ENCODE measurements around the gene PNRC1.
A peak's percentile ranks its signal among the peaks of the same experiment; 100 is the strongest.
"Not testable (repeated sequence)": the region's sequence is repeated elsewhere in the genome, so short reads cannot be mapped to it uniquely, and the experiment has no call there.

Gene PNRC1

GRCh38 chr6:89063881-89064280 is 16.7 kb upstream of the PNRC1 start:
- DNase-seq: no peak

- not testable (repeated sequence) for DNase-seq
These were observed 15.6 kb upstream of the PNRC1 start for GRCh38 chr6:89064931-89065330.

GRCh38 chr6:89066121-89066520 is 14.4 kb upstream of the PNRC1 start:
- not testable (repeated sequence) for DNase-seq

GRCh38 chr6:89066940-89067646 is 13.5 kb upstream of the PNRC1 start:
- no peak for DNase-seq

GRCh38 chr6:89067796-89068195 is 12.8 kb upstream of the PNRC1 start:
- no peak for DNase-seq

- DNase-seq: no peak
These were observed 11.9 kb upstream of the PNRC1 start for GRCh38 chr6:89068695-89069094.

GRCh38 chr6:89069536-89070163 is 10.9 kb upstream of the PNRC1 start:
- no peak for DNase-seq

- no peak for DNase-seq
These were observed 9.5 kb upstream of the PNRC1 start for GRCh38 chr6:89071036-89071435.

- DNase-seq: no peak
These were observed 7.4 kb upstream of the PNRC1 start for GRCh38 chr6:89073014-89073620.

GRCh38 chr6:89073840-89074239 is 6.7 kb upstream of the PNRC1 start:
- DNase-seq: no peak

GRCh38 chr6:89079511-89080234 is 878 bp upstream of the PNRC1 start:
- peak; percentile 59 for DNase-seq

GRCh38 chr6:89081129-89081422 is 525 bp downstream of the PNRC1 start:
- no peak for DNase-seq

- DNase-seq: peak; percentile 97
These were observed 1.1 kb downstream of the PNRC1 start for GRCh38 chr6:89081423-89082322.

GRCh38 chr6:89082486-89082891 is 1.9 kb downstream of the PNRC1 start:
- no peak for DNase-seq

- no peak for DNase-seq
These were observed 4.0 kb downstream of the PNRC1 start for GRCh38 chr6:89084542-89084941.

- DNase-seq: no peak
These were observed 4.4 kb downstream of the PNRC1 start for GRCh38 chr6:89084954-89085353.

- no peak for DNase-seq
These were observed 5.1 kb downstream of the PNRC1 start for GRCh38 chr6:89085409-89086205.

- no peak for DNase-seq
These were observed 7.3 kb downstream of the PNRC1 start for GRCh38 chr6:89087881-89088280.

GRCh38 chr6:89098461-89098860 is 17.9 kb downstream of the PNRC1 start:
- no peak for DNase-seq

- DNase-seq: no peak
These were observed 19.6 kb downstream of the PNRC1 start for GRCh38 chr6:89100114-89100513.

GRCh38 chr6:89110284-89110683 is 29.7 kb downstream of the PNRC1 start:
- no peak for DNase-seq

GRCh38 chr6:89111933-89112332 is 31.4 kb downstream of the PNRC1 start:
- DNase-seq: no peak

Measured in CD4-positive, alpha-beta T cell treated with Interferon gamma for 1 hour (primary cell).